HS-27A (cell line): ENCODE measurements around the gene MEP1A.
"Not testable (repeated sequence)": the region's sequence is repeated elsewhere in the genome, so short reads cannot be mapped to it uniquely, and the experiment has no call there.

Experiments
- DNase-seq: peaks from one replicate; pipeline ENCODE4 v3.0.0-alpha.2; 2012; ENCODE audit warnings: low read depth, missing footprints

The MEP1A gene

GRCh38 chr6:46793138-46793537, at the start of gene MEP1A:
Gene MEP1A (plus strand): TSS chr6:46793389. CDS start chr6:46793399, 10 bp downstream.
- DNase-seq = no peak

- no peak for DNase-seq
Observed at GRCh38 chr6:46743425-46744158, 49.6 kb upstream of the MEP1A start.

GRCh38 chr6:46744159-46744725, 48.9 kb upstream of the MEP1A start:
- not testable (repeated sequence) for DNase-seq

- no peak for DNase-seq
Observed at GRCh38 chr6:46745973-46746372, 47.2 kb upstream of the MEP1A start.

DNA sequence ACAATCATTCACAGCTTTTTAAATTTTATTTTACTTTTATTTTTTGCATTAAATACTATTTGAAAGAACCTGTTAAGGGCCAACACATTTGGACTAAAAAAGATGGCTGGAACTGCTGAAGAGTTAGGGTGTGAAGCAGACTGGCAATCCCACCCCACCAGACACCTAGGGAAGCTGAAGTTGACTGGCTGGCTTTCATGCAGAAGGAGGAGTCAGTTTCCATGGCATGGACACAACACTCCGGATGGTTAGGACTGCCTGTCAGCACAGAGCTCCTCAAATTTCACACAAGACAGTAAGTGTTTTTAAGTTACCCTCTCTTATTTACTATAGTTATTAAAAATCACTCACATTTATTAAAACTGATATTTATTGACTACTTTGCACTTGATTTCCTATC, 46.5 kb upstream of the MEP1A start, which contains the start of gene ANKRD66:
TSS of gene ANKRD66 (plus strand) at position 238 of the 400 bp plus-strand sequence. CDS start 5,016 bp downstream, outside the sequence.
- no peak for DNase-seq

GRCh38 chr6:46748940-46749503, 44.2 kb upstream of the MEP1A start:
- DNase-seq = no peak

GRCh38 chr6:46749731-46750130, 43.5 kb upstream of the MEP1A start:
- no peak for DNase-seq

GRCh38 chr6:46751658-46752057, 41.5 kb upstream of the MEP1A start:
- DNase-seq = no peak

DNA sequence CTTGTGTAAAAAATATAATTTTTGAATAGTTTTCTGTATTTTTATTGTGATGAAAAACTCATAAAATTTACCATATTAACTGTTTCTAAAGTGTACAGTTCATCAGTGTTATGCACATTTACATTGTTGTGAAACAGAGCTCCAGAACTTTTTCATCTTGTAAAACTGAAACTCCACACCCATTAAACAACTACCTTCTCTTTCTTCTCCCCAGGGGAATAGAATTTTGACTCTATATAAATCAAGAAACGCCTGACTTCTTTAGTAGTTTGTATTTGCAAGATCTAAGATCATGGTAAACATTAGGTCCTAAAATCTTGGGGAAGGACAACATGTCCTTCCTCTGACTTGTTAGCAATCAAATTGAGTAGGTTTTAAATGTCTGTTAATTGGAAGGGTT, 37.3 kb upstream of the MEP1A start:
- no peak for DNase-seq

- no peak for DNase-seq
Observed at GRCh38 chr6:46756469-46757213, 36.5 kb upstream of the MEP1A start.

GRCh38 chr6:46757214-46757596, 36.0 kb upstream of the MEP1A start:
- no peak for DNase-seq

DNA sequence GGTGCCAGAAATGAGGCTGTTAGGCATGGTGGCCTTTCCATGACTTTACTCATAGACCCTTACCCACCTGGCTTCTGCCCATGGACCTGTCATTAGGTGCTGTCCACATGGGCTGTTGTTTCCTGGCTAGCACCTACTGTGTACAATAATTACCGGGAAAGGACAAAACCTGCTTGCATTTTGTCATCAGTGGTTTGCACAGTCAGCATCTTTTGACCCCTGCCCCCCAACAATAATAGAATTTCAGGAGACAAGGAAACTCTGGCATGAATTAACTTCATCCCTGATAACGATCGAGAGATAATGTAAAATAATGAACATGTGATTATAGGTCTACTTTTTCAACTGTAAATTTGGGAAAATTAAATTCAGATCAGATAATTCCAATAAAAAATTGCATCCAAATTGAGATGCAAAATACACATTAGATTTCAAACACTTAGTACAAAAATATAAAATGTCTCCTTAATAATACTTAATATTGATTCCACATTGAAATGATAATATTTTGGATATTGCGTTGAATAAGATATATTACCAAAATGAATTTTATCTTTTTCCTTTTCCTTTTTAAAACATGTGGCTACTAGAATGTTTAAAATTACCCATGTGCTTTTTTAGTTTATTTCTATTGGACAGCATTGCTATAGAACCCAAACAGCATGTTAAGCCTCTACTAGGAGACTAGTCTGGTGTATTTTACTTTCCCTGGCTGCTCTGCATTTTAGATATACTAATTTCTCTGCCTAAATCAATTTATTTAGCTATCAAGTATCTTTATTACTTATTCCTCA, 34.0 kb upstream of the MEP1A start:
- DNase-seq = no peak

DNA sequence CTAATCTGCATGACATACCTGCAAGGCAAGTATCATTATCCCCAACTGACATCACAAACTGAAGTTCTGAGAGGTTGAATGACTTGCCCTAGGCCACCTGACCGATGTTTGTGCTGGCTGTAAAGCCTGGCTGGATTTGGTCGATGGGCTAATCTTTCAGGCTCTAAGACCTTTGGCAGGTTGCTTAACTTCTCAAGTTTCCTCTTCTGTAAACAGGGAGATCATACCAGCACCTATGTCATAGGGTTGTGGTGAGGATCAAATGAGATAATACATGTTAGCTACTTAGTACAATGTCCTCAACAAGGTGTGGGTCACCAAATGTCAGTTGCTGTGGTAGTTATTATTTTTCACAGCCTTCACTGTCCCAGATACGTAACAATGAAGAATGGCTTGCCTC, 32.3 kb upstream of the MEP1A start:
- DNase-seq = no peak

DNA sequence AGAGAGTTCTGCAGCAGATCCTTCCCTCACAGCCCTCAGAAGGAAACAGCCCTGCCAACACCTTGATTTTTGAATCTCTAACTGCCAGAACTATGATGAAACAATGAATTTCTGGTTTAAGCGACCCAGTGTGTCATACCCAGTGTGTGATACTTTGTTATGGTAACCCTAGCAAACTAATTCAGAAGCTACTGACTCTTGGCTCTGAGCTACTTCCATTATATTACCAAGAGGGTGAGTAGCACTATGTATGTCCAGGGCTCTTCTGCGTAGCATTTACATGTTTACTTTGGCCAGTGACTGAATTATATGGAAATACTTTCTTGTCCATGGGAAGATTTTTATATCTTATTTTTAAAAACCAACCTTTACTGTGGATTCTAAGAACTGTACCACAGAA, 29.7 kb upstream of the MEP1A start:
- DNase-seq = no peak

GRCh38 chr6:46764280-46764679, 28.9 kb upstream of the MEP1A start:
- not testable (repeated sequence) for DNase-seq

GRCh38 chr6:46764961-46765360, 28.2 kb upstream of the MEP1A start:
- no peak for DNase-seq

- DNase-seq = no peak
Observed at GRCh38 chr6:46772016-46772415, 21.2 kb upstream of the MEP1A start.

- no peak for DNase-seq
Observed at GRCh38 chr6:46772762-46773161, 20.4 kb upstream of the MEP1A start.

GRCh38 chr6:46773201-46773855, 19.9 kb upstream of the MEP1A start:
- no peak for DNase-seq

- not testable (repeated sequence) for DNase-seq
Observed at GRCh38 chr6:46774736-46775135, 18.5 kb upstream of the MEP1A start.

- no peak for DNase-seq
Observed at GRCh38 chr6:46776070-46776712, 17.0 kb upstream of the MEP1A start.
